GM12864 (cell line): ENCODE measurements around the gene NAA10.

Source experiments
- DNase-seq: peaks from one replicate; pipeline ENCODE4 v3.0.0-alpha.2; 2011; ENCODE audit warnings: low read depth
- H3K4me3 ChIP-seq: 2 replicates; pipeline ENCODE4 v1.5.1; 2011; ENCODE audit warnings: mild to moderate bottlenecking, low read depth, low read length, control low read depth
- TF ChIP-seq, protein P1 (sequence below): IDR thresholded peaks from 2 replicates; pipeline ENCODE4 v1.5.1; 2011; ENCODE audit warnings: low read depth, mild to moderate bottlenecking, moderate library complexity, low read length, control low read depth, inconsistent platforms; ENCODE audit errors: missing control alignments

NAA10 gene

DNA sequence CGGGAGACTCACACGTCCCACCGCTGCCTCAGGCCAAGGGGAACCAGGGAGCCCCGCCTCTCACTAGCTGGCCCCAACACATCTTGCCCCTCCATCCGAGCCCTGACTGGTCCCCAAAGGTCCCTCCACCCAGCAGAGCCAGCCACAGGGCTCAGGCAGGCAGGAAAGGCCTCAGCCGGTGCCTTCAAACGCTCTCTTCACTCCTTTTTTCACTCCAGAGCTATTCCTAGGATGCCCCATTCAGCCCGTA, 7.2 kb downstream of the NAA10 start:
- DNase-seq, result no peak
- TF ChIP-seq, protein P1, sequence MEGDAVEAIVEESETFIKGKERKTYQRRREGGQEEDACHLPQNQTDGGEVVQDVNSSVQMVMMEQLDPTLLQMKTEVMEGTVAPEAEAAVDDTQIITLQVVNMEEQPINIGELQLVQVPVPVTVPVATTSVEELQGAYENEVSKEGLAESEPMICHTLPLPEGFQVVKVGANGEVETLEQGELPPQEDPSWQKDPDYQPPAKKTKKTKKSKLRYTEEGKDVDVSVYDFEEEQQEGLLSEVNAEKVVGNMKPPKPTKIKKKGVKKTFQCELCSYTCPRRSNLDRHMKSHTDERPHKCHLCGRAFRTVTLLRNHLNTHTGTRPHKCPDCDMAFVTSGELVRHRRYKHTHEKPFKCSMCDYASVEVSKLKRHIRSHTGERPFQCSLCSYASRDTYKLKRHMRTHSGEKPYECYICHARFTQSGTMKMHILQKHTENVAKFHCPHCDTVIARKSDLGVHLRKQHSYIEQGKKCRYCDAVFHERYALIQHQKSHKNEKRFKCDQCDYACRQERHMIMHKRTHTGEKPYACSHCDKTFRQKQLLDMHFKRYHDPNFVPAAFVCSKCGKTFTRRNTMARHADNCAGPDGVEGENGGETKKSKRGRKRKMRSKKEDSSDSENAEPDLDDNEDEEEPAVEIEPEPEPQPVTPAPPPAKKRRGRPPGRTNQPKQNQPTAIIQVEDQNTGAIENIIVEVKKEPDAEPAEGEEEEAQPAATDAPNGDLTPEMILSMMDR, result no peak
- peak overlapping the region; percentile 85 for H3K4me3 ChIP-seq

DNA sequence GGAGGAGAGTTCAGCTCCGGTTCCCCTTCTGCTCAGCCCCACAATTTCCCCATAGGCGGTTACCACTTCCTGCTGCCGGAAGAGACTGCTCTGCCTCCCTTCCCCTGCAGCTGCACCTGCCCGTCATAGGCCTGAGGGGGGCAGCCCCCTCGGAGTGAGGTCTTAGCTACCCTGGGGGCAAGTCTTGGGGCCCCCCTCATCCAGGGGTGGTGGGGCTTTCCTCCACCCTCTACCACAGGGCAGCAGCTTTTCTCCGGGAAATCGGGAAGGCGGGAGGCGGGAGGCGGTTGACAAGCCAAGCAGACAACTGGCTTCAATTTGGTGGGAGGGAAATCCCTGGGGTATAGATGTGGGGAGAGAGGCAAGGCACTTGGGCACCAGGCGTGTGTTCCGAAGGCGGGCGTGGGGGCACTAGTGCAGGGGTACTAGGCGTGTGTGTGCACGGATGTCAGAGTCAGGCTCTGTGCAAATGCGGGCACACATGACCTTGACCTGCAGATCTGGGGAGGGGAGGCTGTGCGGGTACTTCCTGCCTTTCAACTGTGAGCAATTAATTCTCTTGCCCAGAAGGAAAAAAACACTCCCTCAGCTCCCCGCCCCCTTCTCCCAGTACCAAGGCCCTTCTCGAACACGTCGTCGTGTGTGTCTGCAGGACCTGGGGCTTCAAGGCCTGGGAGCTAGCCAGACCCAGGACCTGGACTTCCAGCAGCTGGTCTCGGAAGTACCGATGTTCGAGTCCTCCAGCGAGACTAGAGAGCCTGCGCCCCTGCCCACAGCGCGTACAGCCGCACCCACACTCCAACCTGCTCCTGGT, 7.8 kb downstream of the NAA10 start:
- peak overlapping the region; percentile 85 for H3K4me3 ChIP-seq
- DNase-seq, result peak; percentile 65
- TF ChIP-seq, protein P1, result no peak

DNA sequence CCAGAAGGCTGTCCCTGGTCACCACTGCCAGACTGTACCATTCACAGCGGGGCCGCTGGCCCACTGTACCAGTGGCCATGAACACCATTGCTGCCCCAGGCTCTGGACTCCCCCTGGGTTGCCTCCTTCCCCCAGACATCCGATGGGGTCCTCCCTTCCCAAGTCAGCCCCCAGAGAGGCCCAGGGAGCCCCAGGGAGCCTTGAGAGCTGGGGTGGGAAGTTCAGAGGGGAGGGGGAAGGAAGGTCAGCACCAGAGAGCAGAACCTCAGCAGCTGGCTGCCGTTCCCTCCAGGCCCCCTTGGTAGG, 8.3 kb downstream of the NAA10 start:
- H3K4me3 ChIP-seq, result peak overlapping the region; percentile 85
- no peak for DNase-seq

DNA sequence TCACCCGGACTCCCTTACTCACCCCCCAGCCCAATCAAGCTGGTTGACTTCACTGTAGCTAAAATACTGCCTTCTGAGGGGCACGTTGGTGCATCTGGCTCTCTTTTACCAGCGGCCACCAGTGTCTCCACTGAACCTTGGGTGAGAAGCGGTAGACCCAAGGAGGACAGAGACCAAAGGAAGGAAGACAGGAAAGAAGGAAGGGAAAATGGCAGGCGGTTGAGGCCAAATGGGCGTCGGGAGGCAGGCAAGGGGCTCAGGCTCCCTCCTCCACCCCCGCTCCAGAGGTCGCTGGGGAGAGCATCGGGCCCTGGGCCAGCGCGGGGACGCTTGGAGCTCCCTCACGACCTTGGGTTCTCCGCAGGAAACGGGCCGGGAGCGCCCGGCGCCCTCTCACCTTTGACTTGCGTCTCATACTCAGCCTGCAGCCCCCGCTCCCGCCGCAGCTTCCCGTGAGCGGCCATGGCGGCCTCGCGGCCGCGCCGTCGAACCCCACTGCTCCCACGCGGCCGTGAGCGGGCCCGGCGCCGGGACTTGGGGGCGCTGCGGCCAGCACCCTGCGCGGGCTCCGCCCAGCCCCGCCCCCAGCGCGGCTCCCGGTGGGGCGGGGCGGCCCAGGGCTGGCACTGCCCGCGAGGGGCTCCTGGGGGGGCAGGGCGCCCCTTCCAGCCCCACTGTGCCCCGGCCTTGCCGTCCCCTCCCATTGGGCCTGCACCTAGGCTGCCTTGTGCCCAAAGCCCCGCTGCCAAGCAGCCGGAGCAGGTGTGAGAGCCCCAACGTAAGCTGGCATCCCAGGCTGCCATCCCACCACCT, 8.9 kb downstream of the NAA10 start, which contains the start of gene ARHGAP4:
ARHGAP4 (minus strand) TSS at position 526 of the 813 bp plus-strand sequence; CDS start at position 464, 62 bp downstream.
- TF ChIP-seq, protein P1, result no peak
- peak within 1 kb of the TSS; percentile 85 for H3K4me3 ChIP-seq
- no peak for DNase-seq

More for the DNA sequence above, 8.3 kb downstream of the NAA10 start:
- TF ChIP-seq, protein P1, result no peak

GRCh38 chrX:153925387-153925738, 9.5 kb downstream of the NAA10 start:
- TF ChIP-seq, protein P1, result no peak
- peak overlapping the region; percentile 85 for H3K4me3 ChIP-seq
- DNase-seq, result no peak

GRCh38 chrX:153924149-153924861, 10.5 kb downstream of the NAA10 start:
- no peak for DNase-seq
- H3K4me3 ChIP-seq, result peak overlapping the region; percentile 85
- TF ChIP-seq, protein P1, result peak; percentile 37
